ENCODE data around the gene EEPD1.

The EEPD1 gene

GRCh38 chr7:36262309-36263094 is 109.4 kb downstream of the EEPD1 start:
- Histone ChIP-seq H4K20me1 (ENCODE audit: insufficient read depth, low read length) (no peaks in the 10 kb centered on the region), H3K9ac (ENCODE audit: low read depth, low read length) (no peak overlapping the region), H3K4me3 (ENCODE audit: low read depth in 1 of 2, low read length in 2 of 2) (no peak overlapping the region), H3K79me2 (ENCODE audit: insufficient read depth, low read length) (no peaks in the 10 kb centered on the region), H3K9me3 (ENCODE audit: insufficient read depth, low read length, severe bottlenecking) (no peaks in the 10 kb centered on the region), H3K4me2 (ENCODE audit: insufficient read depth, low read length) (no peak overlapping the region), H3K27me3 (ENCODE audit: insufficient read depth, low read length, poor library complexity) (no peaks in the 10 kb centered on the region), H3K4me1 (ENCODE audit: insufficient read depth, low read length) (no peaks in the 10 kb centered on the region), H3K36me3 (ENCODE audit: insufficient read depth, low read length) (no peaks in the 10 kb centered on the region), H2AFZ (ENCODE audit: low read depth, low read length) (no peak overlapping the region), H3K27ac (ENCODE audit: low read length) (no peak overlapping the region)
- no peak for DNase-seq
- no peak for TF ChIP-seq EZH2 (IDR thresholded peaks at IDR 0.05; ENCODE audit: borderline replicate concordance, low read depth, low read length, severe bottlenecking)
- TF ChIP-seq, protein P1, sequence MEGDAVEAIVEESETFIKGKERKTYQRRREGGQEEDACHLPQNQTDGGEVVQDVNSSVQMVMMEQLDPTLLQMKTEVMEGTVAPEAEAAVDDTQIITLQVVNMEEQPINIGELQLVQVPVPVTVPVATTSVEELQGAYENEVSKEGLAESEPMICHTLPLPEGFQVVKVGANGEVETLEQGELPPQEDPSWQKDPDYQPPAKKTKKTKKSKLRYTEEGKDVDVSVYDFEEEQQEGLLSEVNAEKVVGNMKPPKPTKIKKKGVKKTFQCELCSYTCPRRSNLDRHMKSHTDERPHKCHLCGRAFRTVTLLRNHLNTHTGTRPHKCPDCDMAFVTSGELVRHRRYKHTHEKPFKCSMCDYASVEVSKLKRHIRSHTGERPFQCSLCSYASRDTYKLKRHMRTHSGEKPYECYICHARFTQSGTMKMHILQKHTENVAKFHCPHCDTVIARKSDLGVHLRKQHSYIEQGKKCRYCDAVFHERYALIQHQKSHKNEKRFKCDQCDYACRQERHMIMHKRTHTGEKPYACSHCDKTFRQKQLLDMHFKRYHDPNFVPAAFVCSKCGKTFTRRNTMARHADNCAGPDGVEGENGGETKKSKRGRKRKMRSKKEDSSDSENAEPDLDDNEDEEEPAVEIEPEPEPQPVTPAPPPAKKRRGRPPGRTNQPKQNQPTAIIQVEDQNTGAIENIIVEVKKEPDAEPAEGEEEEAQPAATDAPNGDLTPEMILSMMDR (IDR thresholded peaks at IDR 0.05; ENCODE audit: borderline replicate concordance, extremely low read depth, low read length, poor library complexity, severe bottlenecking), result no peak
- no peak for ATAC-seq (ENCODE audit: insufficient read depth, low read depth)

GRCh38 chr7:36263095-36263484 is 110.0 kb downstream of the EEPD1 start:
- Histone ChIP-seq H3K9me3 (ENCODE audit: insufficient read depth, low read length, severe bottlenecking) (no peaks in the 10 kb centered on the region), H3K4me3 (ENCODE audit: low read depth in 1 of 2, low read length in 2 of 2) (no peak overlapping the region), H3K9ac (ENCODE audit: low read depth, low read length) (no peak overlapping the region), H3K4me1 (ENCODE audit: insufficient read depth, low read length) (no peaks in the 10 kb centered on the region), H3K27me3 (ENCODE audit: insufficient read depth, low read length, poor library complexity) (no peaks in the 10 kb centered on the region), H4K20me1 (ENCODE audit: insufficient read depth, low read length) (no peaks in the 10 kb centered on the region), H2AFZ (ENCODE audit: low read depth, low read length) (no peak overlapping the region), H3K36me3 (ENCODE audit: insufficient read depth, low read length) (no peaks in the 10 kb centered on the region), H3K27ac (ENCODE audit: low read length) (no peak overlapping the region), H3K4me2 (ENCODE audit: insufficient read depth, low read length) (no peak overlapping the region), H3K79me2 (ENCODE audit: insufficient read depth, low read length) (no peaks in the 10 kb centered on the region)
- no peak for TF ChIP-seq EZH2 (IDR thresholded peaks at IDR 0.05; ENCODE audit: borderline replicate concordance, low read depth, low read length, severe bottlenecking)
- TF ChIP-seq, protein P1 (IDR thresholded peaks at IDR 0.05; ENCODE audit: borderline replicate concordance, extremely low read depth, low read length, poor library complexity, severe bottlenecking), result no peak
- no peak for ATAC-seq (ENCODE audit: insufficient read depth, low read depth)
- no peak for DNase-seq

DNA sequence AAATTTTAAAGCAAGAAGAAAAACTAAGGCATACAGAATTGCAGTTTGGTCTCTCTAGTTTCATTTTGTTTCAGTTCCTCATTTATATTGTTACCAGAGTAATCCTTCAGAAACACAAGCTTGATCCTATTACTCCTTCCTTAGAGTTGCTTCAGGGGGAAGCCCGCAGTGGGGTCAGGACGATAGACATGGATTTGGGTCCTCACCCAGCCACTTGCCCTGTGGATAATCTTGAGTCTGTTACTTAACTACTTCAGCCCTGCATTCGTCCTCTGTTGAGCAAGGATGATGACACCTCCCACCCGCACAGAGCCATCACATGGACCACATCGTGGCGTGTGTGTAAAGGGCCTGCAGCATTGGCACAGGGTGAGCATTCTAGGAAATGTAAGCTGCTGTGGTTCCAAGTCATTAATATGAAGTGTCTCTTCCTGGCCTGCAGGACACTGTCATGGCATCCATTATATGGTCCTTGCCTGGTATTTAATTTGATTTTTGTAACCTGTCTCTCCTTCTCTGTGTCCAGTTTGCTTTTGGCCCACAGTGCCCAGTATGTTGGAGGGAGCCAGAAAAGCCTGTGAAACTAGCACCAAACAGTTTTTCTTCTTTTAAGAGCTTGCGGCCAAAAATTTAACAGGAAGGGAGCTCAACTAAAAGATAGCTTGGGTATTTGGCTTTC is 111.2 kb downstream of the EEPD1 start:
- Histone ChIP-seq H4K20me1 (ENCODE audit: insufficient read depth, low read length) (no peaks in the 10 kb centered on the region), H3K9ac (ENCODE audit: low read depth, low read length) (no peak overlapping the region), H3K79me2 (ENCODE audit: insufficient read depth, low read length) (no peaks in the 10 kb centered on the region), H3K27me3 (ENCODE audit: insufficient read depth, low read length, poor library complexity) (no peaks in the 10 kb centered on the region), H3K27ac (ENCODE audit: low read length) (no peak overlapping the region), H3K4me2 (ENCODE audit: insufficient read depth, low read length) (no peak overlapping the region), H3K9me3 (ENCODE audit: insufficient read depth, low read length, severe bottlenecking) (no peaks in the 10 kb centered on the region), H2AFZ (ENCODE audit: low read depth, low read length) (no peak overlapping the region), H3K4me3 (ENCODE audit: low read depth in 1 of 2, low read length in 2 of 2) (no peak overlapping the region), H3K4me1 (ENCODE audit: insufficient read depth, low read length) (no peaks in the 10 kb centered on the region), H3K36me3 (ENCODE audit: insufficient read depth, low read length) (no peaks in the 10 kb centered on the region)
- no peak for DNase-seq
- no peak for ATAC-seq (ENCODE audit: insufficient read depth, low read depth)
- TF ChIP-seq EZH2 (IDR thresholded peaks at IDR 0.05; ENCODE audit: borderline replicate concordance, low read depth, low read length, severe bottlenecking), result no peak
- TF ChIP-seq, protein P1 (IDR thresholded peaks at IDR 0.05; ENCODE audit: borderline replicate concordance, extremely low read depth, low read length, poor library complexity, severe bottlenecking), result no peak

Data from DND-41 (cell line).